Lung (tissue), 12 donors: ENCODE data around the gene SLC12A3. TPM values are rescaled to one million over a fixed set of nuclear protein-coding genes. Genes with fewer than 3 reads are reported as not detected.

Source experiments
- ATAC-seq: fragments of 200-7000 bp; cut with Tn5 transposase; one replicate; pipeline ENCODE4 v1.9.1; 2020; ENCODE audit warnings: moderate number of reproducible peaks; ENCODE audit not compliant: insufficient read depth, low FRiP score
- DNase-seq, 3 donors: peaks; one replicate each; pipeline ENCODE4 v3.0.0-alpha.2; 2013 to 2017
- H3K27ac ChIP-seq, 2 donors: one replicate each; pipeline ENCODE4 v1.5.1; 2013; ENCODE audit warnings: mild to moderate bottlenecking in 2 of 2, moderate library complexity in 2 of 2, control low read depth in 1 of 2, inconsistent platforms in 1 of 2, low read depth in 1 of 2, low read length in 1 of 2
- H3K27me3 ChIP-seq, 3 donors: one replicate each; pipeline ENCODE4 v1.5.1; 2013; ENCODE audit warnings: low read length in 2 of 3; ENCODE audit not compliant: control insufficient read depth in 3 of 3, insufficient read depth in 3 of 3
- H3K36me3 ChIP-seq, 4 donors: one replicate each; pipeline ENCODE4 v1.5.1; 2013; ENCODE audit warnings: low read length in 4 of 4, mild to moderate bottlenecking in 1 of 4, moderate library complexity in 1 of 4; ENCODE audit not compliant: control insufficient read depth in 4 of 4, insufficient read depth in 4 of 4
- H3K4me1 ChIP-seq, 5 donors: one replicate each; pipeline ENCODE4 v1.5.1; 2013; ENCODE audit warnings: low read length in 5 of 5, mild to moderate bottlenecking in 2 of 5, moderate library complexity in 1 of 5; ENCODE audit not compliant: control insufficient read depth in 5 of 5, insufficient read depth in 5 of 5
- H3K4me3 ChIP-seq: one replicate; pipeline ENCODE4 v1.5.1; 2013; ENCODE audit warnings: mild to moderate bottlenecking, control low read depth, moderate library complexity
- H3K9ac ChIP-seq, 2 donors: one replicate each; pipeline ENCODE4 v1.5.1; 2013; ENCODE audit warnings: low read length in 2 of 2, control low read depth in 1 of 2; ENCODE audit not compliant: insufficient read depth in 1 of 2
- H3K9me3 ChIP-seq, 4 donors: one replicate each; pipeline ENCODE4 v1.5.1; 2013; ENCODE audit warnings: low read length in 3 of 4, mild to moderate bottlenecking in 1 of 4, moderate library complexity in 1 of 4; ENCODE audit not compliant: control insufficient read depth in 4 of 4, insufficient read depth in 3 of 4
- WGBS, 2 donors: extraction: QIAGEN DNeasy Blood & Tissue Kit; methylation state at CpG; one replicate each; pipeline ENCODE4 v1.1.7; 2013; 5-methylcytosine and 5-hydroxymethylcytosine counted together
- polyA plus RNA-seq, 2 donors: library from polyadenylated mRNA; stranded (reverse); fragments of 200-250 nt; gene quantifications; one replicate each; pipeline ENCODE4 v1.2.1, GENCODE V29; 2013
- total RNA-seq, 2 donors: library from RNA; depleted of rRNA in 1 of 2; stranded (reverse); fragments of >200 nt in 1 of 2; gene quantifications; one replicate each; pipeline ENCODE4 v1.2.1, GENCODE V29; 2014 to 2021
- TF ChIP-seq, protein P1 (sequence below): IDR thresholded peaks from 2 replicates; pipeline ENCODE4 v1.5.1; 2012; ENCODE audit warnings: mild to moderate bottlenecking; ENCODE audit errors: control extremely low read depth, extremely low read depth
- donor health status: control.
- donor health status: control.
- donor health status: Bipolar disorder and iron deficiency.
- donor health status: healthy.
- donor health status: DM: yes; HTN: yes; CAD: no.

The SLC12A3 gene
- total and polyA plus RNA-seq, 4 donors = 0.04 to 0.07 TPM; not detected in 2

DNA sequence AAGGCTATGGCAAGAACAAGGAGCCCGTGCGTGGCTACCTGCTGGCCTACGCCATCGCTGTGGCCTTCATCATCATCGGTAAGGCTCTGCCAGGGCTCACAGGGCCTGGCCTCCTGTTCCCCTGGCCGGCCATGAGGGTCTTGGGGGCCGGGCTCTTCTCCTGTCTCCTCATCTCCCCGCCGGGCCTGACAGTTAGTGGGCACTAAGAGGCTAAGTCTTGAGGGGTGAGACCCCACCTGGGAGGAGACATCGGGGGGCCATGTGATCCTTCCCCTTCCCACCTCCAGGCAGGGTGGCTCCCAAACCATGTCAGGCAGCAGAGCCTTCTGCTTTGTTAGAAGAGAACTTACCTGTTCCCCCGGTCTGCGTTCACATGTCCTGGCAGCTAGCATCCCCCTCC lies 15.2 kb downstream of the SLC12A3 start:
- no peak for DNase-seq
- no peak overlapping the region for H3K27ac ChIP-seq
- 93 to 95% methylated on average over 12 of the region's 12 CpGs for WGBS, 2 donors

GRCh38 chr16:56880685-56881084 lies 15.7 kb downstream of the SLC12A3 start:
- Histone ChIP-seq H3K27ac (no peak overlapping the region), H3K27me3 (no peaks in the 10 kb centered on the region)

More for the DNA sequence above, 15.2 kb downstream of the SLC12A3 start:
- H3K36me3 ChIP-seq = no peaks in the 10 kb centered on the region
- no peaks in the 10 kb centered on the region for H3K9me3 ChIP-seq
- no peak for ATAC-seq
- TF ChIP-seq, protein P1, sequence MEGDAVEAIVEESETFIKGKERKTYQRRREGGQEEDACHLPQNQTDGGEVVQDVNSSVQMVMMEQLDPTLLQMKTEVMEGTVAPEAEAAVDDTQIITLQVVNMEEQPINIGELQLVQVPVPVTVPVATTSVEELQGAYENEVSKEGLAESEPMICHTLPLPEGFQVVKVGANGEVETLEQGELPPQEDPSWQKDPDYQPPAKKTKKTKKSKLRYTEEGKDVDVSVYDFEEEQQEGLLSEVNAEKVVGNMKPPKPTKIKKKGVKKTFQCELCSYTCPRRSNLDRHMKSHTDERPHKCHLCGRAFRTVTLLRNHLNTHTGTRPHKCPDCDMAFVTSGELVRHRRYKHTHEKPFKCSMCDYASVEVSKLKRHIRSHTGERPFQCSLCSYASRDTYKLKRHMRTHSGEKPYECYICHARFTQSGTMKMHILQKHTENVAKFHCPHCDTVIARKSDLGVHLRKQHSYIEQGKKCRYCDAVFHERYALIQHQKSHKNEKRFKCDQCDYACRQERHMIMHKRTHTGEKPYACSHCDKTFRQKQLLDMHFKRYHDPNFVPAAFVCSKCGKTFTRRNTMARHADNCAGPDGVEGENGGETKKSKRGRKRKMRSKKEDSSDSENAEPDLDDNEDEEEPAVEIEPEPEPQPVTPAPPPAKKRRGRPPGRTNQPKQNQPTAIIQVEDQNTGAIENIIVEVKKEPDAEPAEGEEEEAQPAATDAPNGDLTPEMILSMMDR = no peak
- no peaks in the 10 kb centered on the region for H3K4me1 ChIP-seq
- H3K9ac ChIP-seq = no peak overlapping the region
- no peaks in the 10 kb centered on the region for H3K27me3 ChIP-seq
- no peak overlapping the region for H3K4me3 ChIP-seq

GRCh38 chr16:56882077-56882800 lies 17.2 kb downstream of the SLC12A3 start:
- ATAC-seq (no peak), DNase-seq (no peak)
- Histone ChIP-seq H3K9me3 (no peaks in the 10 kb centered on the region), H3K4me1 (no peaks in the 10 kb centered on the region), H3K27ac (no peak overlapping the region), H3K9ac (no peak overlapping the region), H3K36me3 (no peaks in the 10 kb centered on the region), H3K27me3 (no peaks in the 10 kb centered on the region), H3K4me3 (no peak overlapping the region)
- 89 to 94% methylated on average over 8 of the region's 8 CpGs for WGBS, 2 donors
- TF ChIP-seq, protein P1 = no peak

More at GRCh38 chr16:56880685-56881084, 15.7 kb downstream of the SLC12A3 start:
- ATAC-seq (no peak), DNase-seq (no peak)
- Histone ChIP-seq H3K9ac (no peak overlapping the region), H3K4me1 (no peaks in the 10 kb centered on the region), H3K9me3 (no peaks in the 10 kb centered on the region), H3K36me3 (no peaks in the 10 kb centered on the region), H3K4me3 (no peak overlapping the region)
- 92 to 96% methylated on average over 4 of the region's 4 CpGs for WGBS, 2 donors
- TF ChIP-seq, protein P1 = no peak
